ENCODE measurements around the gene SLC4A1AP. TPM values are rescaled to one million over a fixed set of nuclear protein-coding genes. Genes with fewer than 3 reads are reported as not detected.

SLC4A1AP gene
- total and polyA plus RNA-seq, 9 of the 15 experiments (the other 6 are each of a cell fraction or from before 2014, with no cell fraction given), result 8.1 to 40.5 (median 35.3) TPM

DNA sequence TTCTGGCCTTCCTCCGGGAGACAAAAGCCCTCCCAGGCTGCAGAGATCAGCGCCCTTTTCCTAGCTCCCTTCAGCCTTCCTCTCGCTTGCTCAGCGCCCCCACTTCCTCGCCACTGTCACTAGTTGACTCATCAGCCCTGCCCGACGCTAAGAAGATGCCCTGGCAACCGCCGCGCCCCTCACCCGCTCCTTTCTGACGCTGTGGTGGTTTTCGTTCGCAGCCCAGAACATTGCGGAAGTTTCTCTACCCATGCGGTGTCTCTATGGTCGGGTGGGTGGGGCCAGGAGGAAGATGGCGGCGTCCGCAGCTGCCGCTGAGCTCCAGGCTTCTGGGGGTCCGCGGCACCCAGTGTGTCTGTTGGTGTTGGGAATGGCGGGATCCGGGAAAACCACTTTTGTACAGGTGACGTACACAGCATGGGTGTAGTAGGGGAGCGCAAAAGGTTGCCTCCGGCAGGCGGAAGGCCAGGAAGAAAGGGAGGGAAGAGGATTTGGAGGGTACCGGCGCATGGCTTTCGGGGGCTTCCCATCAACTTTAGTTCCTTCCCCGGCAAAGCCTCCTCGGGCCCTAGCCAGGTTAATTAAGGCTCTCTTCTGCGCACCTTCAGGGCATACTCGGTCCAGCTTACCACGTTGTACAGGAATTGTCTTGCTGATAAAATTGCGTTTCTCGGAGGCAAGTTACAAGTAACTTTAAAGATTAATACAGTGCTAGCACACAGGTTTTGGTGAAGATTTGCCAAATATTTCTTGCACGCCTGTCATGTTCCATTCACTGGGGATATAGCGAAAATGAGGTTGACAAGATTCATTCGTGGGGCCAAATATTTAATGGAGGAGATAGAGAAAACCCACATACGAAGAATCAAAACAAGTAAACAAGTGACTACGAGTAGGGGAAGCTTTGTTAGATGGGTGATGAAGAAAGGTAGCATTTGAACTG, 34.7 kb upstream of the SLC4A1AP start, which contains the start of the genes CCDC121 and GPN1 (continued):
- no peak for TF ChIP-seq ZKSCAN8 (CRISPR knock-in tag; IDR thresholded peaks at IDR 0.05)
- no peak for TF ChIP-seq HSF4 (CRISPR knock-in tag; IDR thresholded peaks at IDR 0.05; ENCODE audit: borderline replicate concordance)
- TF ChIP-seq ZNF77 (CRISPR knock-in tag; IDR thresholded peaks at IDR 0.05), result no peak
- peak; percentile 93 for TF ChIP-seq GABPA (tag; conservative IDR thresholded peaks at IDR 0.05; ENCODE audit: low read depth)
- TF ChIP-seq RERE (CRISPR knock-in tag; IDR thresholded peaks at IDR 0.05; ENCODE audit: borderline replicate concordance), result no peak
- TF ChIP-seq CBFB (CRISPR knock-in tag; IDR thresholded peaks at IDR 0.05), result 0 out of 2 replicates have a peak, but pooled peaks have one; percentile 13
- TF ChIP-seq, protein P1, sequence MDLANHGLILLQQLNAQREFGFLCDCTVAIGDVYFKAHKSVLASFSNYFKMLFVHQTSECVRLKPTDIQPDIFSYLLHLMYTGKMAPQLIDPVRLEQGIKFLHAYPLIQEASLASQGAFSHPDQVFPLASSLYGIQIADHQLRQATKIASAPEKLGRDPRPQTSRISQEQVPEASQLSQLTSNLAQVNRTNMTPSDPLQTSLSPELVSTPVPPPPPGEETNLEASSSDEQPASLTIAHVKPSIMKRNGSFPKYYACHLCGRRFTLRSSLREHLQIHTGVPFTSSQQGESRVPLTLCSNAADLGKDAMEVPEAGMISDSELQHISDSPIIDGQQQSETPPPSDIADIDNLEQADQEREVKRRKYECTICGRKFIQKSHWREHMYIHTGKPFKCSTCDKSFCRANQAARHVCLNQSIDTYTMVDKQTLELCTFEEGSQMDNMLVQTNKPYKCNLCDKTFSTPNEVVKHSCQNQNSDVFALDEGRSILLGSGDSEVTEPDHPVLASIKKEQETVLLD (IDR thresholded peaks at IDR 0.05), result no peak
- no peak for TF ChIP-seq BHLHE40 (IDR thresholded peaks at IDR 0.05; ENCODE audit: low read length)
- TF ChIP-seq KDM4B (IDR thresholded peaks at IDR 0.05; ENCODE audit: borderline replicate concordance in 2 of 2, low read depth in 1 of 2), result peak in 1 of 2 experiments; percentile 44; a peak in 1 of 4 replicates
- peak; percentile 97 for TF ChIP-seq POLR2G (IDR thresholded peaks at IDR 0.05; ENCODE audit: low read depth, low read length)
- TF ChIP-seq ZNF444 (CRISPR knock-in tag; IDR thresholded peaks at IDR 0.05), result no peak
- TF ChIP-seq ZNF79 (CRISPR knock-in tag; IDR thresholded peaks at IDR 0.05; ENCODE audit: low read depth), result no peak
- TF ChIP-seq PHTF2 (CRISPR knock-in tag; IDR thresholded peaks at IDR 0.05), result no peak
- TF ChIP-seq, protein P2, sequence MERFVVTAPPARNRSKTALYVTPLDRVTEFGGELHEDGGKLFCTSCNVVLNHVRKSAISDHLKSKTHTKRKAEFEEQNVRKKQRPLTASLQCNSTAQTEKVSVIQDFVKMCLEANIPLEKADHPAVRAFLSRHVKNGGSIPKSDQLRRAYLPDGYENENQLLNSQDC (CRISPR knock-in tag; IDR thresholded peaks at IDR 0.05), result no peak
- TF ChIP-seq, protein P3, sequence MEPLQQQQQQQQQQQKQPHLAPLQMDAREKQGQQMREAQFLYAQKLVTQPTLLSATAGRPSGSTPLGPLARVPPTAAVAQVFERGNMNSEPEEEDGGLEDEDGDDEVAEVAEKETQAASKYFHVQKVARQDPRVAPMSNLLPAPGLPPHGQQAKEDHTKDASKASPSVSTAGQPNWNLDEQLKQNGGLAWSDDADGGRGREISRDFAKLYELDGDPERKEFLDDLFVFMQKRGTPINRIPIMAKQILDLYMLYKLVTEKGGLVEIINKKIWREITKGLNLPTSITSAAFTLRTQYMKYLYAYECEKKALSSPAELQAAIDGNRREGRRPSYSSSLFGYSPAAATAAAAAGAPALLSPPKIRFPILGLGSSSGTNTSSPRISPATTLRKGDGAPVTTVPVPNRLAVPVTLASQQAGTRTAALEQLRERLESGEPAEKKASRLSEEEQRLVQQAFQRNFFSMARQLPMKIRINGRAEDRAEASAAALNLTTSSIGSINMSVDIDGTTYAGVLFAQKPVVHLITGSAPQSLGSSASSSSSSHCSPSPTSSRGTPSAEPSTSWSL (CRISPR knock-in tag; IDR thresholded peaks at IDR 0.05; ENCODE audit: borderline replicate concordance), result no peak
- no peak for TF ChIP-seq NCOA2 (IDR thresholded peaks at IDR 0.05; ENCODE audit: partially characterized antibody in 2 of 2)
- TF ChIP-seq RFX5 (IDR thresholded peaks at IDR 0.05; ENCODE audit: low read depth, low read length), result no peak
- peak; percentile 45 for TF ChIP-seq SMAD1 (IDR thresholded peaks at IDR 0.05; ENCODE audit: low read depth, low read length, partially characterized antibody)
